Activated T-helper 1 cell treated with Interleukin-2 at 50 U/mL for 16 hours (primary cell): ENCODE measurements around the gene APOL2.
"Not testable (repeated sequence)": the region's sequence is repeated elsewhere in the genome, so short reads cannot be mapped to it uniquely, and the experiment has no call there.

Source experiments
- DNase-seq: peaks from one replicate; pipeline ENCODE4 v3.0.0-alpha.2; 2020; ENCODE audit warnings: low read depth

APOL2 gene

DNA sequence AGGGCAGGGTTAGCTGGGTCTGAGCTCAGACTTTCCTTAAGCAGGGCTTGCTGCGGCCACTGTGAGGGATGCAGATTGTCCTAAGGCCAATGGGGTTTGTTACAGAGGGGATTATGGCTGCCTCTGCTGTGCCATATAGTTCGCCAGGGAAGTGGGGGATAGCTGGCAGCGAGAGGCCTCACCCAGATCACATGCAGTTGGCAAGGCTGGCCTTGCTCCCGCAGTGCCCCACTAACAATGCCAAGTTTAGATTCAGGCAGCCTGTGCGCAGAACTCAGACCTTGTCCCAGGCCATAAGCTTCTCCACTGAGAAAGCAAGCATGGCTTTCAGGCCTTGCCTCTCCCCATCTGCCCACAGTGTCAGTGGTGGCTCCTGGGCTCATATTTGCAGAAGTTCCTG is 4.7 kb upstream of the APOL2 start:
- no peak for DNase-seq

DNA sequence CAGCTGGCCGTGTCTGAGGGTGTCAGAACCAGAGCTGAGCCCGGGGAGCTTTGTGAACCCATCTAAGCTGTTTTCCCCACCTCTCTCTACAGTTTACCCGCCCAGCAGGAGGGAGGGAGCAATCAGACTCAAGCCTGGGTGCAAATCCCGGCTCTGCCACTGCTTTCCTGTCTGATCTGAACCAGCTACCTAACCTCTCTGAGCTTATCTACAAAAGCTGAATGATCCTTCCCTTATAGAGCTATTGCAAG is 252 bp downstream of the APOL2 start:
- no peak for DNase-seq

DNA sequence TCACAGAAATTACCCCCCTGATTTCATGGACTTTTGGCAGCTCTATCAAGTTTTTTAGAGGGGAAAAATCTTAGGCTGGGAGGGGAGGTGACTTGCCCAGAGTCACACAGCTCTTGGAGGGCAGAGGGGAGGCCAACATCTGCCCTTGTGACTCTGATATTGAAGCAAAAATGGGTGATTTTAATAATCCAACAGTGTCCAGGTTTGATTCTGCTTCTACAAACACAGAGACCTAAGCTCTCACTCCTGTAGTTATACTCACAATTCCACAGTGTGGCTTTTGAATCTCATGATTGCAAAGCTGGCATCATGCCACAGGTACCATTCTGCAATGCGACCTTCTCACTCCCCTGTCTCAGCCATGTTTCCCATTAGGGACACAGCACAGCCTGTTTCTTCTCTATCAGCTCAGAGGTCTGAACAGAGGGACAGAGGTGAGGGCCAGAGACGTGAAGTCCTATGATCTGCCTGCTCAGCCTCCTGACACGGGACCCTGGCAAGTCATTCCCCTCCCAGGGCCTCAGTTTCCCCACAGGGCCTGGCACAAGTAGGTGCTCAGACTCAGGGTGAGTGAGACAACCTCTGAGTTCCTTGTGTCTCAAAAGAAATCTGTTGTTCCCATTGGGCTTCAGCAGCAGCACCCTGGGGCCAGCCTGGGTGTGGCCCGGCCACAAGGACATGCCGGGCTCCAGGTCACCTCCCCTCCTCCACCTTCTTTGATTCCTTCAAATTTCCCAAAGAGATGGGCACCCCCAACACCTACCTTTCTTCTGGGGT is 766 bp downstream of the APOL2 start:
- DNase-seq, result no peak

DNA sequence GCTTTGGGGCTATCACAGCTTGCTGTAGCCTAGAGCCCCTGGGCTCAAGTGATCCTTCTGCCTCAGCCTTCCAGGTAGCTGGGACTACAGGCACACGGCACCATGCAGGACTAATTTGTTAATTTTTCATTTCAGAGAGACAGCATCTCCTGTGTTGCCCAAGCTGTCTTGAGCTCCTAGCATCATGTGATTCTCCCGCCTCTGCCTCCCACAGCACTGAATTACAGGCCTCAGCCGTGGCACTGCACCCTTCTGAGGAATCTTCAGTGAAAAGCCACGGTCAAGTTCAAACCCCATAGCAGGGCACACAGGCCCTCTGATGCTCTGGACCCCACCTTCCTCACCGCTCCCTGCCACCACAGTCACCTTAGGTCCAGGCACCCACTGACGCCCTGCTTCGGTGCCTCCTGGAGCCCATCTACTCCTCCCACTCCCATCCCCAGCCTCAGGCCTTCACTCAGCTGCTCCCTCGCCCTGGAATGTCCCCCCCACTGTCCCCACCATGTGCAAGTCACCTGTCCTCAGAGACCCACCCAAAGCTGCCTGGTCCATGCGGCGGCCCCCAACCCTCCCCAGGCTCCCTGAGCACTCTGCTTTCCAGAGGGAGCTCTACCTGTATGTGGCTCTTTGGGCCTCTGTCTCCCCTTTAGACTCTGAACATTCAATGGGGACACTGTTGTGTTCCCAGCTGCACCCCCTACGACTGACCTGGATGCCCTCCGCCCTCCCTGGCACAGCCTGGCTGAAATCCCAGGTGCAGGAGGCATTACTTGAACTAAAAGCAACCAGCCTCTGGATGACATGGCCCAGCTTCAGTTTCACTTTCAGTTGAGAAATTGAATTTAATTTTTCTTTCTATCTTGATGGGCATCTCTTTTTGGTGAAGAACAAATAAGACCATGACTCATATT is 1.6 kb downstream of the APOL2 start:
- no peak for DNase-seq

DNA sequence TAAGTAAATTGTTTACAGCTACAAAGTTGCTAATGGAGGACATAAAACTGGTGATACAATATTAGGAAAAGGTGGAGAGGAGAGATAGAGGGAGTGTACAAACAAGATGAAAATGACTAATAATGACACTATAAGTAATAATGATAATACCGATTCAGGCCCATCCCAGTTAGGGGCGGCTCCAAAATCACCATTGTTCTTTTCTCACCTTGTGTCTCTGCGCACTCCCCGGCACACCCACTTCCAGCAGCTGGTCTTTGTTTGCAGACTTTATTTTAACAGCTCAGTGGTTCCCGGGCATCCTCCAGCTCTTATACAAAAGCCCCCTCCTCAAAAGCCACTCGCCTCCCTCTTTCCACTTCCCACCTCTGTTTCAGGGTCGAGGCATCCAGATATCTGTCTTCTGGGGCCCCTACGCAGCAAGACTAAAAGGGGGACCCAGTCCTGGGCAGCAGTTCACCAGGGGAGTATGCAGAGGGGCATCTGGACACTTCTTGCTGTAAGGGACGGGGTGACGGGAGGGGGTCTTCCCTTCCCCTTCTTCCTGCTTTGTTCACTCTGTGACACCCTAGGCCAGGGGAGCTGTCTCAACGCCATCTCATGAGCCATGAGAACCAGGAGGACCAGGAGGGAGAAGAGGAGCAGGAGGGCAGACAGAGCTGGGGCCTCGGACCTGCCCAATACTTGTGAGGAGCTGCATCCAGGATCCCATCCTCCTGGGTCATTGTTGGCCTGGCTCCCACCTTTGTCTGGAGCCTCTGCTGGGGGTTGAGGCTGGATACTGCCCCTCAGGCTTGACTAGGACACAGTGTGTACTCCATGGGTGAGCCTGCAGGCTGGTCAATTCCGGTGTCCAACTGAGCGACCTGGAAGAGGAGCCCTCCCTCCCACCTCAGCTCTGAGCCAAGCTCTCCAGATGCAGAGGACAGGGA is 2.7 kb downstream of the APOL2 start:
- DNase-seq, result no peak

DNA sequence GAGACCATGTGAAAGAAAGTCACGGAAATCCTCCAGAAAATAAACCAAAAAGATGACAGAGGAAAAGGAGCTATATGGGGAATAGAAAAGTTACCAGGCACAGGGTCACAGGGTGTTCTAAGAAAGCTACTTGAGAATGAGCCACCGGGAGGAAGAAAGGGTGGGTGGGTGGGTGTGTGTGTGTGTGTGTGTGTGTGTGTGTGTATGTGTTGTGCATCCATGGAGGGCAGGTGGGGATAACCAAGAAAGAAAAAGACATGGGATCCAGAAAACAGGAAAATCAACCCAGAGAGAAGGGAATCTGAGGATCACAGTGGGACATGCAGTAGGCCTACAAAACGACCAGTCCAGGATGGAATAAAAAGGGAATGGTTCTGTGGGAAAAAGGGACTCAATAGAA is 3.7 kb downstream of the APOL2 start:
- no peak for DNase-seq

DNA sequence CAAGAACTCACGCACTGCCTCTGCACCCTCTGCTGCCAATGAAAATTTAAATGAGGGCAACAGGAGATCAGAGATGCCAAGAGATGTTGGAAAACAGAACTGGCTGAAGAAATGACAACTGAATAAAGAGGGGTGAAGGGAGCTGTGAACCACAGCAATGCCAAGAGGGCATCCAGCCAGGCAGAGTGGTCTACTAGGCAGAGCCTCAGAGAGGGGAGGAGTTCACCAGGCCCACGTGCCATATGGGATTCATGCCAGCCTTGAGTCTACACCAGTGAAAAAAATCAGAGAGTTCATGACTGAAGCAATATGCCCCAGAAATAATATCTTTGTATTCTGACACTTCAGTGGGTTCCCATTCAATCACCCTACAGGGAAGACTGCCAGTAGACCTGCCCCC is 4.4 kb downstream of the APOL2 start:
- no peak for DNase-seq

DNA sequence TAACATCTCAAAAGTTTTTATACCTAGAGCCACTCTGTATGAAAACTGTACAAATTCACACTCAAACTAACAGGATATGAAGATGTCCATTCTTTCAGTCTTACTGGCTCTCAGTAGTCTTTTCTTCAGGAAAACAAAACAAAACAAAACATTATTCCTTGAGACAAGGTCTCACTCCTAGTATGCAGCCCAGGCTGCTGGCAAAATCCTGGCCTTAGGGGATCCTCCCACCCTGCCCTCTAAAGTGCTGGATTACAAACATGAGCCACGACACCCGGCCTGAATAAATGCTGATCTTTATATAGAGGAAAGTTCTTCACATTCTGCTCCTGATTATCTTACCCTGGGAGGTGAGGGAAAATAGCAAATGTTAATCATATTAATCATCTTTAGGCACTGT is 5.1 kb downstream of the APOL2 start:
- DNase-seq, result no peak

DNA sequence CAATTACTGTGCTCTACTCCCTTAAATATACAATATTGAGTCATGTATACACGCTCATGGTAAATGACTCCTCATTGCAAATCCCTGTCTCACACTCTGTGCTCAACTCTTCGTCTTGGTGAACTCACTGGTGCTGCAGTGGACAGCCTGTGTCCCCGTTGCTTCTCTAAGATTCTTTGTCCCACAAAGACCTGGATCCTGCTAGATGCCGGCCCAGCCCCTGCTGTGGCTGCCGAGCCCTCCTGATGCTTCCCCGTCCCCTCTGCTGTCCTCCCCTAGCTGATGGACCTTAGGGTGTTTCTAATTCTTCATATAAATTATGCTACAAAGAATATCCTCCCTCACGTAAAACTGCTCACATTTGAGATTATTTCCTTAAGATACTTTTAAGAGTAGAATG is 5.5 kb downstream of the APOL2 start:
- no peak for DNase-seq

DNA sequence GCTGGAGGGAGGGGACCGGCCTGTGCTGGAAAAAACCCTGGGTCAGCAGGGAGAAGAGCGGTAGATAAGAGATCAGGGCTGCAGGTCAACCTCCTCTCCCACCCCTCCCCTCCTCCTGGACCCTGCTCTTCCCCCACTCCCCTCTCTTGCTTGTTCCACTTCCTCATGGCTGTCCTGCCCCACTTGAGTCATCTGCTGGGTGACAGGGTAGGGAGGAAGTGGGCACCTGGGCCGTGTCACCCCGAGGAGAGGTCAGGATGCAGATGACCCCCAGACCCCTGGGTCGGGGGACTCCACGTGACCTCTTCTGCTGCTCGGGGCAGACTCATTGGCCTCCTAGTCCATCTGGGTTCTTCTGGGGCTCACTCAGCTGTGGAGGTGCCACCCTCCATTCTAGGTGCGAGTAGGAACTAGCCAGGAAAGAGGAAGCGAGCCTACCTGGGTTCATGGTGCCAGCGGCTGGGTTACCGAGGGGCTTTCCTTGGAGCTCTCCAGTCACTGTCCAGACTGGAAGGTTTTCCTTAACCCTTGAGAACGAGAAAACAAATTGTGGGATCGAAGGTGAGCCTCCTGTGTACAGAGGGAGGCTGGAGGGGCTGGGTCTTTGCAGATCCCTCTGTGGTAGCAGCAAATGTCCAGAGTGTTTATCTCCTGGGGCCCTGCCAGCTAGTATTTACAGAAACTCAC is 6.5 kb downstream of the APOL2 start:
- no peak for DNase-seq

DNA sequence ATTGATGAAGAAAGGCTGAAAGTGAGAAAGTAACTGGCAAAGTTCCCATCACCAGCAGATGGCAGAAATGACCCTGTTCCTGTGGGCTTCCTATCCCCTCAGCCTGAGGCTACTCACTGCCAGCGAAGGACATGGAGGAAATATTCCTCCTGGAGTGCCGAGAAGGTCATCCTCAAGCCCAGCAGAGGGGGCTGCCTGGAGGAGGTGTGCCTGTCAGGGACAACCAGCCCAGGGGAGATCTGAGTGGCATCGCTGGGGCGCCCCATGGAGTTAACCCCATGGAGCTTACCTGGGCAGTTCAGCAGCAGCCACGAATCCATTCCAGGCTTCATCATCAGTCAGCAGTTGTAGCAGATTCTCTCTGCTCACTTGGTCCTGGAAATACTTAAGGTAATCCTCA is 8.3 kb downstream of the APOL2 start:
- not testable (repeated sequence) for DNase-seq

DNA sequence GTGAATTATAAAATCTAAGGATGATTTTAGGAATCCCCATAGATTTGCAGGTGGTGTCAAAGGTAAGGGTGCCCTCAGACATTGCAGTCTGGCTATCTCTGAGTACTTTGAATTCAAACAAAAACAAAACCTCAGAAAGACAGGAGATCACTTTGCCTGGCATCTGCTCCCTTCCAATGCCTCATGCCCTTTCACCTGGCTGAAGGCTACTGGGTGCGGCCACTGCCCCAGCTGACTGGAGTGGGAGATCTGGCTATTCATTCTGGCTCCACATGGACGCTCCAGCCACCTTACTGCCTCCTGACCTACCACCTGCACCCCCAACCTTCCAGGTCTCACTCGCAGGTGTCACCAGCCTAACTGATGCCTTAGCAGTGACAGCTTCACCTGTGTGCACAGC is 9.7 kb downstream of the APOL2 start:
- DNase-seq, result not testable (repeated sequence)

DNA sequence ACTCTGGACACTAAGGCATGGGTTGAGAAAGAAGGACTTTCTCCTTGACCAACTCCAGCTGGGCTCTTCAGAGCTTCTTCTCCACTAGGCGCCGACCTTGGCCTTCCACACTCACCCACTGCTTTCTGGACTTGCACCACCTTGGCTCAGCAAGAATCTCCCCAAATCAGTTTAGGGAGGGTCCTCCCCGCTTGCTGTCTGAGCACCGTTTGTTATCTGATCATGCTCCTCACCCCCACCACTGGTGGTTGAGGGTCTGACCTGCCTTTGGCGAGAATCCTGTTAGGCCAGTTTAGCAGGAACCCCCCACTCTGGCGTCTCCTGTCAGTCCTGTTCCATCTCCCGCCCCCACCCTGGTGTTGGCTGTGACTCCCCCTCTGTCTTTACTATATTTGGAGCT is 10.4 kb downstream of the APOL2 start:
- DNase-seq, result no peak

DNA sequence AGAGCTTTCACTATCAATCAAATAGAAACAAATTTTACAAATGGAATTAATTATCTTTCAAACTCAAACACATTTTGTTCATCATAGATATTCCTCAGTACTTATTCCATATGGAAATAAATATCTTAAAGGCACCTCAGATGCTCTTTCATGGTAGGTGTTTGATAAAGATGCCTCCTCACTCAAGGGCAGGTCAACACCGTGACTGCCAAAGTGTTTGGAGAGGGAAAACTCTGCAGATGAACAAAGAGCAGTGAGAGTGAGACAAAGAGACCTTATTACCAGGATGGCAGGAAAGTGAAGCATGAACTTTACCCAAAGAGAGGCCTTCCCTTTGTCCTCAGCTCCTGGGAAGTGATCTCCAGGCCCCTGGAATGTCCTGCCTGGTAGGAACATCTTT is 11.0 kb downstream of the APOL2 start:
- DNase-seq, result not testable (repeated sequence)

DNA sequence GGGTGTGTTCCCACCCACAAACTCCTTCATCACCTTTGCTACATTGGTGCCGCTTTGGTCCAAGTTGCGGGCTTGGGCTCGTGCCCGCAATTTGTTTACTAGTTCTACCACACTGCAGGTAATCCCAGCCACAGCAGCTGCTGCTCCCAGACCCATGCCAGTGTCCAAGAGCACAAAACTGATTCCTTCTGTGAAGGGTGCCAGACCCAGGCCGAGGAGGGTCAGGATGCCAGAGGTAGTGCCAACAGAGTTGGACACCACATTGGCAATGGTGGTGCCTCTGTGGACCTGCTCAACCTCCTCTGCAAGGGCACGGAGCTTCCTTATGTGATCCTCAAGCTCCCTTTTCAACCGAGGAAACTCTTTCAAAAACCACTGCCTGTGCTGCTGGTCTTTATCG is 11.5 kb downstream of the APOL2 start:
- DNase-seq, result no peak

DNA sequence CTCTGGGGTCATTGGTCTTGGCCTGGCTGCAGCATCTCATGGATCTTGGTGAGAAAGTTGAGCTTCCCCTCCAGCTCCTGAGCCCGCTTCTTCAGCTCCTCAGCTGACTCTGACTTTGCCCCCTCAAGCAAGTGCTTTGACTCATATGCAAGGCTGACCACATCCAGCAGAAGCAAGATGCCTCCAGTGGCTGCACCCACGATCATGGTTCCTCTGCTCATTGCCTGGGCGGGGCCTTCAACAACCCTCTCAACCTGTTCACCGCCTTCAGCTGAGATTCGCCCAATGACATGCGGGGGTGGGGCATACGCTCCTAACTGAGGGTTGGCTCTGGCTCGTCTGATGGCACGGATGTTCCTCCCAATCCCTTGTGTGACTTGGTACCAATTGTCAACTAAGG is 11.9 kb downstream of the APOL2 start:
- DNase-seq, result no peak

DNA sequence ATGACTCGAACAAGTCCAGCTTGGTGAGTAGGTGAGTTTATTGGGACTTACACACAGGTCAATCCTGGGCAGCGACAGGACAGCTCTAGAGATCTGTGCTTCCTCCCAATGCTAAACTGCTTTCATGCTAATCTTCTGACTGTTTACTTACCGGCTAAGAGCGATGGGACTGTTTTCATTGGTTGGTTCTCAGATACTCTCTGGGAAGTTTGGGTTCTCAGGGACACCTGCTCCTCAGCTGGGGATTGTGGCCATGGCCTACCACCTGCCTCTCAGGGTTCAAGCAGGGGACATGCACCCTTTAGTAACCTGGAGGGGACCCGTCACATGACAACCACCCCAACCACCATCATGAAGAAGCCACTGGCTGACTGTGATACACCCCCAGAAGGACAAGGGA is 13.1 kb downstream of the APOL2 start:
- no peak for DNase-seq

DNA sequence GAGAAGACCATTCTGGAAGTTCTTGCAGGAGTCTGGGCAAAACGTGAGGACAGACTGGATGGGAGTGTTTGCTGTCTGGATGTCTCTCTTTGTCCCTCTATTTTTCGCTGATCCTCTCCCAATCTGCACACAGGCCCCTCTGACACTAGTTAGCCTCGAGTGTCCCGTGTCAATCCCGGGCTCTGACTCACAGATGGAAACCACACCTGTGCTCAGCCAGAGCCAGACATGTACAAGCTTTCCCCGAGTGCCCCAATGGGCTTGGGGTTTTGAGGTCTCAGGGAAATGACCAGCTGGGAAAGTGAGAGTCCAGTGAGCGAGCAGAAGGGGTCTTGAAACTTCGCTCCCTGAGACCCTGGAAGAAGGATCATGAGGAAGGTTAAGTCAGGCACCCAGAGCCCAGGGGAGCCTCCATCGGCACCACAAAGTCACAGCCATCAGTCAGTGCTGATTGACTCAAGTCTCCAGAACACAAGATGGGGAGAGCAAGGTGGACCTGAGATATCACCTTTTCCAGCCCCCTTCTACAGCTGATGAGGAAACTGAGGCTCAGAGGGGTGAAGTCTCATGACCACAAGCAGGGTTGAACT is 13.9 kb downstream of the APOL2 start:
- no peak for DNase-seq

DNA sequence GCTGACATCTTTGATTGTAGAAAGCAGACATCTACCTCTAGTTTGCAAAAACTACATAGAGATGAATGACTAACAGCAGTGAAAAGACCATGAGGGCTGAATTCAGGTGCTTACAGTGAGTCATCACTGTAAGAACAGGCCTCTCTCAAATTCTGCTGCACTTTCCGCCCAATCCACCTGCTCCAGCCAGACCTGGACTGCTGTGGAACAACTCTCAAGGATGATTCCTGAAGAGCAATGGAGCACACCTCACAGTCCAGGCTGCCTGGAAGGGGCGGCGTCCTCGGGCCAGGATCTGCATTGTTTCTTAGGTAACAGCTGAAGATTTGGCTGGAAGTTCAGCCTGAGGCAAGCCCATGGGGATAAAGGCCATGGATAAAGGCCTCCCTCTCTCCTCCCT is 15.1 kb downstream of the APOL2 start:
- DNase-seq, result no peak

DNA sequence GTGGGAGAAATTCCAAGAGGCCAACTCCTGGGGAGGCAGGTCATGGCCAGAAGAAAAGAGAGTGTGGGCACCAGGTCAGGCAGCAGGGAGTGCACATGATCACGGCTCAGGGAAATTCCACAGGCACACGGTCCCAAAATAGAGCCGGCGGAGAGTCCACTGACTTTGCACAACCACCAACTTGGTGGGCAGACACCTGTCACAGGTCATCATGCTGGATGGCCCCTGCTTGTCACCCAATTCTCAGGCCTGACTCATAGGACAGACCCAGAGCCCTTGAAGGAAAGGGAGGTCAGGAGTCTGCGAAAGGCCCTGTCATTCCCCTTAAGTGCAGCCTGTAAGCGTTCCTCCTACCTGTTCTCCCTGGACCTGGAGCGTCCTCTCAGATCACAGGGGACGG is 15.8 kb downstream of the APOL2 start:
- DNase-seq, result no peak

DNA sequence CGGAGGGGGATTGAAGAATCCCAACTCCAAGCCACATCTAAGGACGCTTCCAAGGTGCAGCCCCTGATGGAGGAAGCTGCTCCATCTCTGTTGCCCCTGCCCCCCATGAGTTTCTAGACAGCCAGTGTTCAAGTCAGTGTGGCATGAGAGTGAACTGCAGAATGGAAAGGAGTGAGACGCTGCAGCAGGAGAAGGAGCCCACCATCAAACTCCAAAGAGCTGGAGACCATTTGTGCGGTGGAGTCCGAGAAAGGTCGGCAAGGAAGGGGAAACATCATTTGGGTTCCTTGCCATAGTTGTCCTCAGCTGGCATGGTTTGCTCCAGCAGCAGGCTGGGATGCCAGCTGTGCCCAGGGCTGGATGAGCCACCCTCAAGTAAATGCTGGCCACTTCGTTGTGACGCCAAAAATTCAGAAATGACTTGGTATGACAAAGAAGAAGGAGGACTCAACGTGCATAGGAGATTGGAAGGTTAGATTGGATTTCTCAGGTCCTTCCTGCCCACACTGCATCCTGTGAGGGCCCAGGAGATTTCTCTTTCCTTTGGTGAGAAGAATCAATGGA is 16.4 kb downstream of the APOL2 start:
- no peak for DNase-seq
